GM19438 (cell line): ENCODE data around the gene HSPA4L.

Source experiments
- ATAC-seq: cut with Tn5 transposase; IDR thresholded peaks from one replicate; pipeline ENCODE4 v1.9.1; 2021; ENCODE audit warnings: low read depth; ENCODE audit not compliant: unreplicated experiment

The HSPA4L gene

DNA sequence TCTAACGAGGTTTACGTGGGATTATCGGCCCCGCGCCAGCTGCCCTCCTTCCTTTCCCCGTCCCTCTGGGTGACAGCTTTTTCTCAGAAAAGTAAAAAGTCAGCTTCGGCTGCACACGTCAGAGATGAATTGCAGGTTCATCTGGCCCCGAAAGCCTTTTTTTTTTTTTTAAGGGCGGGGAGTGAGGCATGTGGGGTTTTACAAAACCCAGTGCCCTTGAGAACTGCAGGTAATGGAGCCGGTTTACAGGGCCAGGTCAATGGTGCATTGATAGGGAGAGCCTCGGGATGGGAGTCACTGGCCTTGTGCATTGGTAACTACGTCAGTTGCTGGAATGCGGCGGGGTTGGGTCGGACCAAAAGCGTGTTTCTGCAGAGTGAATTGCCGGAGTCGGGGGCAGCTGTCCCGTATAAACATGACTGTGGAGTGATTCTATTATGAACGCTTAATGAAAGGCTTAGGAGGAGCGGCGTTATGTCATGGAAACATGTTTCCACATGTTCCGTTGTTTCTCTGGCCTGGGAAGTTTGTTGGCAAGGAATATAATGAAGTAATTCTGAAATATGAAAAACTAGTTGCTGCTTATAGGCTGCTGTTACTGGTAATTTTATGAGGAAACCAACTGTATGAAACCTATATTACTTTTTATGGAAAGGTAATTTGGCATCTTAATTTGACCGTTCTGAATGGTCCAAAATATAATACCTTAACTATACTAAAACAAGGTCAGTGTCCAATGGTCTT is 1.1 kb downstream of the HSPA4L start:
- peak; percentile 7 for ATAC-seq

DNA sequence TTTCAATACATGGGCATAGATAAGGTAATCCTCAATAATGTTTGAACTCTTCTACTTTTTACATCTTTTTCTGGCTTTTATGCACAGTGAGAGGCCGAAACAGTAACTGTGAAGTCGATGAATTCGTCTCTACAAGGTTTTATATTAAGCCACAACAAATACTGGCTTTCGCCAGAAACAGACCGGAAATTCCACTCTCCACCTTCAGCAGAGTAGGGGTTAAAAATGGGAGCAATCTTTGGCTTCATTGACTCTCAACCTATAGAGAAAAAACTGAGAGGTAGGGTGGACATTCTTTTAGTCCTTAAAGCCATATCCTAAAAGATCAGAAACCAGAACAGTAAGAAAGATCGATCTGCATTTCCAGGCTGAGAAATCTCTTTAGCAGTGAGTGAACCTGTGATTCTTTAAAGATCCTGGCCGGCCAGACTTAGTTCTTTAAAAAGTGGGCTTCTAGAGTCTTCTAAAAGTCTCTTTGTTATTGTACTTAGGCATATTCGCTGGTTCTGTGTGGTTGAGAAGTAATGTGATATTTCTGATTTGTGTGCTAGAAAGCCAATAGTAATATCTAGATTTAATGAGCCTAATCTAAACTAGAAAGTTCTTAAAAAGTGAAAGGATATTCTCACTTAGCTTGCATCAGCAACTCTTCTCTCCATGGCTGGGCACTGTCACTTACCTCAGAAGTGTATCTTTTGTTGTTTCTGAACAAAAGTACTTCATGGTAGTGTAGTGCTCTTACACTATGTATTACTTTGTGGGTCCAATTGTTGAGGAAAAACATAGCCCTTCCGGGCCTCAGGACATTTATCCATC is 2.0 kb downstream of the HSPA4L start:
- ATAC-seq: no peak

DNA sequence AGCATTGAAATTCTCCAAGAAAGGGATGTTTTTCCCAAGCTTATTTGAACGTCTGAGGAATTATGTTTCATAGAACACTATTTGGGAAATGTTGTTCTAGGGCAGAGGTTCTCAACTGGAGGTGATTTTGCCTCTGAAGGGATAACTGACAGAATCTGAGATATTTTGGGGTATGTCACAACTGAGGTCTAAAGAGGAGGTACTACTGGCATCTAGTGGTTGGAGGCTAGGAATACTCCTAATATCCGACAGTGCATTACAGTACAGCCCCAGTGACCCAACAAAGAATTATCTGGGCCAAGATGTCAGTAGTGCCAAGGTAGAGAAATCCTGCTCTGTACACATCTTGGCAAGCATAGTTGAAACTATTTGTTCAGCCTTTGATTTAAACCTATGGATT is 6.4 kb downstream of the HSPA4L start:
- peak; percentile 64 for ATAC-seq

DNA sequence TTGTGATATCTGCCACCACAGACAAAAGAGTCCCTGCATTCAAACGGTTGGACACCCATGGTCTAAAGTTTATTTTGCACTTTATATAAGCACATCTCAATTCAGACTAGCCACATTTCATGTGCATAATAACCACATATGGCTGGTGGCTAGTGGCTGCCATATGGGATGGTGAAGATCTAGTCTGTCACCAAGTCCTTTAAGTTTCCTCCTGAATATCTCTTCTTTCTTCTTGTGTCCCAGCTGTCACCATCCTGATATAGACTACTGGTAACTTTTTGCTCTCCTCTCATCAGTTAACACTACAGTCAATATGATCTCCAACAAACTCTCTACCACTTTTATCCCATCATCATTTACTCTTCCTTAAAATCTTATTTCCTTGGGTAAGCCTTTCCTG is 9.3 kb downstream of the HSPA4L start:
- no peak for ATAC-seq

DNA sequence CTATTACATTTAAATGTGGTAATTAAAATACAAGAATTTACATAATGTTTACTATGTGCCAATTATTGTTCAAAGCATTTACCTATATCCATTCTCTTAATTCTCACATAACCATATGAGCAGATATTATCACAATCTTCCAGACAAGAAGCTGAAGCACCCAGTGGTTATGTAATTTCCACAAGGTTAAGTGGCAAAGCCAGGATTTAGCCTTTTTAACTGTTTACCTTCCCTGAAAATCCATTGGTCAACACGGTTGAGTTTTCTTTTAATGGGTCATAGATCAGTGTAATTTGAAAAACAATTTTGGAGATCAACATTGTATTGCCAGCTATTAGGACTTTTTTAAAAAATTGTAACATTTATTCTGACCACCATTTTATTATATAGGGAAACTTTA is 11.4 kb downstream of the HSPA4L start:
- no peak for ATAC-seq

DNA sequence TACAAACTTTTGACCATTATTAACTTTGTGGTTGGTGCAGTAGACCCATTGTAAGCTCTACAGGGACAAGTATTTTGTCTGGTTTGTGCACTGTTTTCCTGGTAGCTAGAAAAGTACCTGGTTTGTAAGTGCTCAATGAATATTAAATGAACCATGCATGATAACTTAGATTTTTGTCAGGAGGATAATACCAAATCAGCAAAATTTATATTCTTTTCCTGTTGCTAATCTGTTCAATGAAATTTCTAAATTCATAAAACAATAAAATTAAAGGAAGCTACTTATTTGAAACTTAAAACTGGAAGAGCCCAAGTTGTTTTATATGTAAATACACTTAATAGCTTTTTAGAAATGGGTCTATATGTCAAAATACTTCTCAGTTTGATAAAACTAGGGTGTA is 17.6 kb downstream of the HSPA4L start:
- no peak for ATAC-seq

DNA sequence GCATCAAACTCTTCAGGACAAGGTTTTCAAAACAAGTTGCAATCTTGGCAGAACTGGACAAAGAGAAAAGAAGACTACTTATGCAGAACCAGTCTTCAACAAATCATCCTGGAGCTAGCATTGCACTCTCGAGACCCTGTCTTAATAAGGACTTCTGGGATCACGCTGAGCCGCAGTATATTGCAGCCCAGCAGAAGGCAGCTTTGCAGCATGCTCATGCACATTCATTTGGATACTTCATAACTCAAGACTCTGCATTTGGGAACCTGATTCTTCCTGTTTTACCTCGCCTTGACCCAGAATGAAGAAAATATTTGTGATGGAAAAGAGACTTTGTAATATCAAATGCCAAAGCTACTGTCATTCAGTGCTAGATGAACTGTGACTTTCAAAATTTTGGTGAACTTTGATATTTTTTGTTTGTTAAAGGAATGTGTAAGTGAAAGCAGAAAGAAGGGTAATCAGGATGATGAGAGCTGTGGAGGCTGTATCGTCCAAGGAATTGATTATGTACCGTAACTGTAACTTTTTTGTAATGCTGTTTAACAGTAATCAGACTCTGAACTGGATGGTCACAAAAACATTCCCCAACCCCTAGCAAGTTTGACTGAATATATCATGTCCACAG is 27.2 kb downstream of the HSPA4L start:
- ATAC-seq: no peak

DNA sequence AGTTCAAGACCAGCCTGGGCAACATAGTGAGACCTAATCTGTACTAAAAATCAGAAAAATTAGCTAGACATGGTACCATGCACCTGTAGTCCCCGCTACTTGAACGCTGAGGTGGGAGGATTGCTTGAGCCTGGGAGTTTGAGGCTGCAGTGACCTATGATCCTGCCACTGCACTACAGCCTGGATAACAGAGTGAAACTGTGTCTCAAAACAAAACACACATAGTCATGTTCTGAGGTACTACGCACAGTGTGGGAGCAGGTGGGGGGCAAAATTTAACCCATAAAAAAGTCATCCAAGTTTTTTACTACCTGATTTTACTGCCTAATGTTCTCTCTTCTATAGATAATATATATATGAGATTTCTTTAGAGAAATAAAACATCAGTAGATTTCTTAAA is 28.4 kb downstream of the HSPA4L start:
- no peak for ATAC-seq

DNA sequence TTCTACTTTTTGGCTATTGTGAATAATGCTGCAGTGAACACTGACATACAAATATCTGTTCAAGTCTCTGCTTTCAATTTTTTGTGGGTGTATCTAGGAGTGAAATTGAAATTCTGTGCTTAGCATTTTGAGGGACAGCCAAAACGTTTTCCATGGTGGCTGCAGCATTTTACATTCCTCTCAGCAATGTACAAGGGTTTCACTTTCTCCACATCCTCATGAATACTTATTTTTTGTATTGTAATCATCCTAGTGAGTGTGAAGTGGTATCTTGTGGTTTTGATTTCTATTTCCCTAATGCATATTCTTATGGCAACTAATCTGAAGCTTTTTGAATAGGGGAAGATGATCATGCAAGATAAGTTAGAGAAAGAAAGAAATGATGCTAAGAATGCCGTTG is 40.3 kb downstream of the HSPA4L start:
- no peak for ATAC-seq

DNA sequence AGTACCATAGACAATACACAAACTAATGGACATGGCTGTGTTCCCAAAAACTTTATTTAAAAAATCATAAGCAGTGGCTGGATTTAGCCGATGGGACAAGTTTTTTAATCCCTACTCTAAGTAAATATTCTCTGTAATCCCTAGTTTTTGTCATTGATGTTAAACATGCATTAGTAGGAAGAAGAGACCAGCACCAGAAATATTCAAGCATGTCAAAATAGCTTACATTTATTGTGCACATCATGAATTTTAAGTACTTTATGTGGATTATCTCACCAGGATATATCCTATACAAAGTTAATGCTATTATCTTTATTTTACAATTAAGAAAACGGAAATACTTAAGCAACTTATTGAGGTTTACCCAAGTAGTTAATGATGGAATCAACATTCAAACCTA is 46.0 kb downstream of the HSPA4L start:
- ATAC-seq: no peak

DNA sequence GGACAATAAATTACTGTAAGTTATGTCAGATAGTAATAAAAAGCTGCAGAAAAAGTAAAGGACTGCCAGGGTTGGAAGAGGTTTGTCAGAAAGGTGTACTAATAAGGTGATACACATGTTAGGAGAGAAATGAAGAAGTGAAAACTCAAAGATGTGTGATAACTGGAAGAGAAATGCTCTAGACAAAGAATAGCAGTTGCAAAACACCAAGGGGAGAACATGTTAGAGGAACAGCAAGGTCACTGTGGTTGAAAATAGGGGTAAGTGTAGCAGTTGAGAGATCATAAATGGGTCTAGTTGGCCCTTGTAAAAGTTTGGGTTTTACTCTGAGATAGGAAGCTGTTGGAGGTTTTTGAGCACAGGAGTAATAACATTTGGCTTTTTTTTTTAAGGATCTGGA is 46.9 kb downstream of the HSPA4L start:
- ATAC-seq: peak; percentile 79

DNA sequence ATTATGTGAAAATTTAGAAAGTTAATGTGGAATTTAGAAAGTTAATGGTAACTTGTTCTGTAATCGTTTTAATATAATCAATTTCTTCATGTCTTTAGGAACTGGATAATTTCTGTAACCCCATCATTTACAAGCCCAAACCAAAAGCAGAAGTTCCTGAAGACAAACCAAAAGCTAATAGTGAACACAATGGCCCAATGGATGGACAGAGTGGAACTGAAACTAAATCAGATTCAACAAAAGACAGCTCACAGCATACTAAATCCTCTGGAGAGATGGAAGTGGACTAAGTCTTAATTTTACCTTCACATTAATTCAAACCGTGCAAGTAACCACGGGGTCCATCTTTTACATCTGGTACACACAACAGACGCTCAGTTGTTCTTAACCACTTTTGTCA is 50.5 kb downstream of the HSPA4L start:
- ATAC-seq: peak; percentile 66

DNA sequence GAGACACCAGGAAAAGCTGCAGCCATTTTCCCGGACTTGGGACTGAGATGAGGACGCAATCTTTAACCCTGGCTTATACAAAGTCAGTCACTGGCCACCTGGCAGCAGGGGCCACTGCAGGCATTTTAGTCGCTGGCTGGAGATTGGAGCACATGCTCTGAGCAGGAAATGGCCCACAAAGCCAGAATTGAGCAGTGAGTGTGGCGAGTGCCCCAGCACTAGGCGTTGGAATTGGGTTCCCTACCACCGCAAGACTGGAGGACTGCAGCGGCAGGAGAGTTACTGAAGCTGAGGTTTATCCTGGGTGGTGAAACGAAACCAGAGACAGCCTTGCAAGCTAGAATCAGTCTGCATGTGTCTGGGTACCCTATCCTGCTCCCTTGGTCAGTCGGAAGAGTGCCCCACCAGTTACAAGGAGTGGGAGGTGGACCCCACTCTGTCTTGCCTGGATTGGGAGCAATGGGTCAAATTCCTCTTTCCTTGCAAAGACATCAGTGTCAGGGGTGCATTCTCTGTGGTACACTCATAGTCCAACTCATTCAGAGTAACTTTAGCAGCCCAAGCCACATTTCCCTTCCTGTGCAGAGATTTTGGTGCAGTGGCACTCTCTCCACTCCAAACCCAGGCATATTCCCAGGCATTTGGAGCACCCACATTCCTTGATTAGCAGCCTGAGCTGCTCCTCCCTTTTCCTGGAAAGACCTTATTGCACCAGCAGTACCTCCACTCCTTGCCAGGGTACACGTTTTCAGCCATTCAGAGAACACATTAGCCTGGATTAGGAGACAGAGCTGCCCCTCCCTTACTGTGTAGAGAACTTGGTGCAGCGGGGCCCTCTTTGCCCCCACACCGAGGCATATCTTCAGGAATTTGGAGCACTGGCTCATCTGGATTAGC is 61.8 kb downstream of the HSPA4L start:
- ATAC-seq: no peak

DNA sequence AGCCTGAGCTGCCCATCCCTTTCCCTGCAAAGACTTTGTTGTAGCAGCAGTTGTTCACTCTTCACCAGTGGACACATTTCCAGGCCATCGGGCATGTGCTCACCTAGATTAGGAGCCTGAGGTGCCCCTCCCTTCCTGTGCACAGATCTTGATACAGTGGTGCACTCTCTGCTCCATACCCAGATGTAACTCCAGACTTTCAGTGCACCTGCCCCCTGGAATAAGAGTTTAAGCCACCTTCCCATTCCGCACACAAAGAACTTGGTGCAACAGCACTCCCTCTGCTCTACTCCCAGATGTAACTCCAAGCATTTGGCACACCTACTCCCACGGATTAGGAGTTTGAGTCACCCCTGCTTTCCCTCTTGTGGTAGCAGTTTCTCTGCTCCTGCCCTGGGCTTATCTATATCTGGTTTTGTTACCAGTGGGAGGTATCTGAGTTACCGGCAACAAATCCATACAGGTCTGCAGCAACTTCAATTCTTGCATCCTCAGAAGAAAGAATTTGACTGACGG is 62.5 kb downstream of the HSPA4L start:
- ATAC-seq: no peak

DNA sequence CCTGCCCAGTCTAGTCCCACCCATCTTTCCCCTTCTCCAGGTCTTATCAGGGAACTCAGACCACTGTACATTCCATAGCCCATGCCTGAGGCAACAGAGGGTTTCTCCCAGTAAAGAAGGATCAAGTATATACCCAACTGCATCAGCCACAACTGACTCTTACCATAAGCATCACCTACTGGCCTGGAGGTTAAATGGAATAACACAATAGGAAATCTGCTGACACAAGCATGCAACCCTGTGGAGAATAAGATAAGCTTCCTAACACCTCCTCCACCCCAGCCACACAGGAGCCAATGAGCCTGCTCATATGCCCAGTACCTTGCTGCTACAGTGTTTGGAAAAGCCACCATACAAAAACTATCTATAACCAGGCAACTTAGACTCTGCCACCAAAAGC is 63.9 kb downstream of the HSPA4L start:
- ATAC-seq: no peak

DNA sequence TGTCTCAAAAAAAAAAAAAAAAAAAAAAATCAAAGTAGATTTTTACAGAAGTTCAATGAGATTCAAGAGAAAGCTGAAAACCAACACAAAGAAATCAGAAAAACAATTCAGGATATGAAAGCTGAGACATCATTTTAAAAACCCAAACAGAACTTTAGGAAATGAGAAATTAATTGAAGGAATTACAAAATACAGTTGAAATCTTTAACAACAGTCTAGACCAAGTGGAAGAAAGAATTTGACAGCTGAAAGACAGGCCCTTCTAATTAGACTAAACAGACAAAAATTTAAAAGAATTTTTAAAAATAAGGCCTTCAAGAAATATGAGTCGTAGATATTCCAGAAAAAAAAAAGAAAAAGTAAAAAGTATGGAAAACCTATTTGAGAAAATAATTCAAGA is 64.6 kb downstream of the HSPA4L start:
- ATAC-seq: no peak

DNA sequence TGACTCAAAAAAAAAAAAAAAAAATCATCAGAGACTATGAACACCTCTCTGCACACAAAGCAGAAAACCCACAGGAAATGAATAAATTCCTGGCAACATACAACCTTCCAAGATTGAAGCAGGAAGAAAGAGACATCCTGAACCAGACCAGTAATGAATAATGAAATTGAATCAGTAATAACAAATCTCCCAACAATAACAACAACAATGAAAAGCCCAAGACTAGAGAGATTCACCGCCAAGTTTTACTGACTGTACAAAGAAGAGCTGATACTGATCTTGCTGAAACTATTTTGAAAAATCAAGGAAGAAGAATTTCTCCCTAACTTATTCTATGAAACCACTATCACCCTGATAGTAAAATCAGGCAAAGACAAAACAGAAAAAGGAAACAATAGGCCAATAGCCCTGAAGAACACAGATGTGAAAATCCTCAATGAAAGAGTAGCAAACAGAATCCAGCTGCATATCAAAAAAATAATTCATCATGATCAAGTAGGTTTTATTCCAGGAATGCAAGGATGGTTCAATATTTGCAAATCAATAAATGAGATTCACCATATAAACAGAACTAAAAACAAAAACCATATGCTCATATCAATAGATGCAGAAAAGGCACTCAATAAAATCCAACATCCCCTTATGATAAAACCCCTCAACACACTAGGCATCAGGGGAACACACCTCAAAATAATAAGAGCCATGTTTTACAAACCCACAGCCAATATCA is 67.5 kb downstream of the HSPA4L start:
- no peak for ATAC-seq

DNA sequence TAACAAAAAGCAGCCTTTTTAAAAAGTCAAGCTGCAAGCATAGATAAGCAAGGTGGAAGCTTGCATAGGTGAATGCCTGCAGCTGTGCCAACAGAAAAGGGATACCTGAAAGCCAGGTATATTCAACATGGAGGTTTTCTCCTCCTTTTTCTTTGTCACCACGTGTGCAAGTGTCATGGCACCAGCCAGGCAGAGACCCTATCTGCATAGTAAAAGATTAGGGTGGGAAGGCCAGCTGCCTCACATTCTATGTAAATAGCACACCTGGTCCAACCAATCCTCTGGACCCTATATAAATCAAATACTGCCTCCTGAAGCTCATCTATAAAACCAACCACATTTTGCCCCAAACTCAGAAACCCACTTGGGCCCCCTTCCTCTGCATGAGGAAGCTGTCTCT is 70.5 kb downstream of the HSPA4L start:
- no peak for ATAC-seq

DNA sequence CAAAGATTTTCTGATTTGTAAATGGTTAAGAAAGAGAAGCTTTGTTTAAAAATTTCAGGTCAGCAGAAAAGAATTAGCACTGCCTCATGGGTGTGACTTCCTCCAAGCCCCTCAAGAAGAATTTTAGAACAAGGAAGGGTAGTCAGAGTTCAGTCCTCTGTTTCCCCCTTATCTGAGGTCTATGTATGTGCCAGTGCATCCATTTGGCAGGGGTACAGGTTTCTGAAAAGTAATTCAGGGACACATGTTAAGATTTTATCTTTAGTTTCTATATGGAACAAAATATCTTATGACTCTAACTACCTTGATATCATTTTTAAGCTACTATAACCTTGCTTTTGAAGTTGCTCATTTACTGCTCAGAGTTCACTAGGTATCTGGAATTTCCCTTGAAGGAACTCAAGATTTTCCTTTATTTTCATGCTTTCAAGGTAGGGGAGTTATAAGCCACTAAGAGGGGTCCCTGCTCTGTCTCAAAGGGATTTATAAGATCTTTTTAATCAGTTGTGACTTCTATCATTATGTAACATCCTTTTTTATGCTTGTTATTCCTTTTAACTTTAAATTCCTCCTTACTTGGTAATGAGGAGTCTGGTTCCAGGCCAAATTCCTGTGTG is 74.2 kb downstream of the HSPA4L start:
- ATAC-seq: peak; percentile 19
